ENCODE measurements around the gene ANKRD34A. TPM values are rescaled to one million over a fixed set of nuclear protein-coding genes. Genes with fewer than 3 reads are reported as not detected.
"Not testable (repeated sequence)": the region's sequence is repeated elsewhere in the genome, so short reads cannot be mapped to it uniquely, and the experiment has no call there.

The ANKRD34A gene
- polyA plus RNA-seq, 1 donor = 0.79 TPM

DNA sequence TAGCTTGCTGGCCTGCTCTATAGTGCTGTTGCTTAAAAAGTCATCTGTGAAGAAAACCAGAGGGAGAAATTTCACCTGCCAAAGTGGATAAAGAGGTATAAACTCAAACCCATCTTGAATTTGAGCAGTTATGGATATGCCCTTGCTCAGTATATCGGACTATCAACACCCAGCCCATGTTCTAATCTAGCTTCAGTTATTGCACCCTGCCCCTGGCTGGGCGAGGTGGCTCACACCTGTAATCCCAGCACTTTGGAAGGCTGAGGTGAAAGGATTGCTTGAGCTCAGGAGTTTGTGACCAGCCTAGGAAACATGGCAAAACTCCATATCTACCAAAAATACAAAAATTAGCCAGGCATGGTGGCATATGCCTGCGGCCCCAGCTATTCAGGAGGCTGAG, 19.8 kb downstream of the ANKRD34A start:
- H3K9me3 ChIP-seq (ENCODE audit: control insufficient read depth, low read depth, low read length) = no peaks in the 10 kb centered on the region
- peaks cover 8% of the 10 kb centered on the region for H3K36me3 ChIP-seq (ENCODE audit: control insufficient read depth, insufficient read depth, low read length)
- no CpG with 5 or more reads among the region's 3 CpGs for WGBS (ENCODE audit: insufficient coverage, low lambda C conversion rate)

GRCh38 chr1:145942871-145943270, 21.5 kb downstream of the ANKRD34A start:
- peaks cover 8% of the 10 kb centered on the region for H3K36me3 ChIP-seq (ENCODE audit: control insufficient read depth, insufficient read depth, low read length)
- H3K4me3 ChIP-seq (ENCODE audit: low read length) = no peak overlapping the region
- WGBS (ENCODE audit: insufficient coverage, low lambda C conversion rate) = 90% methylated on average over 2 of the region's 6 CpGs
- H3K27me3 ChIP-seq (ENCODE audit: control insufficient read depth, insufficient read depth, low read length) = no peaks in the 10 kb centered on the region
- no peaks in the 10 kb centered on the region for H3K4me1 ChIP-seq (ENCODE audit: control insufficient read depth, insufficient read depth, low read length)
- DNase-seq = no peak
- no peak overlapping the region for H3K27ac ChIP-seq (ENCODE audit: low read length)
- H3K9me3 ChIP-seq (ENCODE audit: control insufficient read depth, low read depth, low read length) = no peaks in the 10 kb centered on the region

More for the DNA sequence above, 19.8 kb downstream of the ANKRD34A start:
- DNase-seq = no peak
- Histone ChIP-seq H3K27me3 (ENCODE audit: control insufficient read depth, insufficient read depth, low read length) (no peaks in the 10 kb centered on the region), H3K4me3 (ENCODE audit: low read length) (no peak overlapping the region), H3K4me1 (ENCODE audit: control insufficient read depth, insufficient read depth, low read length) (no peaks in the 10 kb centered on the region), H3K27ac (ENCODE audit: low read length) (no peak overlapping the region)

GRCh38 chr1:145942405-145942804, 22.0 kb downstream of the ANKRD34A start:
- Histone ChIP-seq H3K4me3 (ENCODE audit: low read length) (no peak overlapping the region), H3K36me3 (ENCODE audit: control insufficient read depth, insufficient read depth, low read length) (peaks cover 8% of the 10 kb centered on the region), H3K9me3 (ENCODE audit: control insufficient read depth, low read depth, low read length) (no peaks in the 10 kb centered on the region), H3K27ac (ENCODE audit: low read length) (no peak overlapping the region), H3K27me3 (ENCODE audit: control insufficient read depth, insufficient read depth, low read length) (no peaks in the 10 kb centered on the region), H3K4me1 (ENCODE audit: control insufficient read depth, insufficient read depth, low read length) (no peaks in the 10 kb centered on the region)
- 83% methylated on average over 3 of the region's 4 CpGs for WGBS (ENCODE audit: insufficient coverage, low lambda C conversion rate)
- no peak for DNase-seq

GRCh38 chr1:145937436-145937835, 26.9 kb downstream of the ANKRD34A start:
- Histone ChIP-seq H3K36me3 (ENCODE audit: control insufficient read depth, insufficient read depth, low read length) (peaks cover 4% of the 10 kb centered on the region), H3K4me1 (ENCODE audit: control insufficient read depth, insufficient read depth, low read length) (peaks cover 4% of the 10 kb centered on the region), H3K27ac (ENCODE audit: low read length) (no peak overlapping the region), H3K27me3 (ENCODE audit: control insufficient read depth, insufficient read depth, low read length) (no peaks in the 10 kb centered on the region), H3K4me3 (ENCODE audit: low read length) (no peak overlapping the region), H3K9me3 (ENCODE audit: control insufficient read depth, low read depth, low read length) (no peaks in the 10 kb centered on the region)
- no CpG with 5 or more reads among the region's 1 CpG for WGBS (ENCODE audit: insufficient coverage, low lambda C conversion rate)
- no peak for DNase-seq

GRCh38 chr1:145936247-145936646, 28.1 kb downstream of the ANKRD34A start:
- peaks cover 4% of the 10 kb centered on the region for H3K4me1 ChIP-seq (ENCODE audit: control insufficient read depth, insufficient read depth, low read length)
- H3K27ac ChIP-seq (ENCODE audit: low read length) = no peak overlapping the region
- no peak overlapping the region for H3K4me3 ChIP-seq (ENCODE audit: low read length)
- H3K9me3 ChIP-seq (ENCODE audit: control insufficient read depth, low read depth, low read length) = no peaks in the 10 kb centered on the region
- peak in 1 of 2 donors; percentile 22 for DNase-seq
- H3K36me3 ChIP-seq (ENCODE audit: control insufficient read depth, insufficient read depth, low read length) = peaks cover 4% of the 10 kb centered on the region
- 47% methylated on average over 4 of the region's 8 CpGs for WGBS (ENCODE audit: insufficient coverage, low lambda C conversion rate)
- no peaks in the 10 kb centered on the region for H3K27me3 ChIP-seq (ENCODE audit: control insufficient read depth, insufficient read depth, low read length)

DNA sequence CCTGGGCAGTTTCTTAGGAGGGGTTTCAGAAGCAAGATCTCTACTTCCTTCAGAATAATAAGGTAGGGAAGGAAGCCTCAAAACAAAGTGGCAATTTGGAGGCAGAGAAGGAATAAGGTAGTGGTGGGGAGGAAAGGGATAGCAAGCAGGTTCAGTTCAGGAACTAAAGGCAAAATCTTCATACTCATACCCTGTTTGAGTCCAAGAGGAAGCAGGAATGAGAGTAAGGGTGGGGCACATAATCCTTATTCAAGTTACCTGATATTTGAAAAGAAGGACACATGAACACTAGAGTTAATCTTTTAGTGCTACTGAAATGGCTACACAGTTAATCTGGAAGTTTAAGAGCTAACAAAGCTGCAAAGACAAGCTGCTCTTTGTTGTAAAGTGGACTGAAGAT, 28.7 kb downstream of the ANKRD34A start:
- DNase-seq = no peak
- no peaks in the 10 kb centered on the region for H3K9me3 ChIP-seq (ENCODE audit: control insufficient read depth, low read depth, low read length)
- H3K27me3 ChIP-seq (ENCODE audit: control insufficient read depth, insufficient read depth, low read length) = no peaks in the 10 kb centered on the region
- no peak overlapping the region for H3K27ac ChIP-seq (ENCODE audit: low read length)
- peaks cover 4% of the 10 kb centered on the region for H3K4me1 ChIP-seq (ENCODE audit: control insufficient read depth, insufficient read depth, low read length)
- H3K36me3 ChIP-seq (ENCODE audit: control insufficient read depth, insufficient read depth, low read length) = peaks cover 4% of the 10 kb centered on the region
- no peak overlapping the region for H3K4me3 ChIP-seq (ENCODE audit: low read length)

GRCh38 chr1:145932522-145933009, 31.8 kb downstream of the ANKRD34A start:
- DNase-seq; H3K27me3 ChIP-seq (ENCODE audit: control insufficient read depth, insufficient read depth, low read length); H3K27ac ChIP-seq (ENCODE audit: low read length); H3K9me3 ChIP-seq (ENCODE audit: control insufficient read depth, low read depth, low read length); H3K4me1 ChIP-seq (ENCODE audit: control insufficient read depth, insufficient read depth, low read length); H3K4me3 ChIP-seq (ENCODE audit: low read length); H3K36me3 ChIP-seq (ENCODE audit: control insufficient read depth, insufficient read depth, low read length): not testable (repeated sequence)
- no CpG with 5 or more reads among the region's 9 CpGs for WGBS (ENCODE audit: insufficient coverage, low lambda C conversion rate)

GRCh38 chr1:145927916-145928643, 36.3 kb downstream of the ANKRD34A start:
- Histone ChIP-seq H3K27me3 (ENCODE audit: control insufficient read depth, insufficient read depth, low read length) (no peaks in the 10 kb centered on the region), H3K4me3 (ENCODE audit: low read length) (peak overlapping the region; percentile 87), H3K4me1 (ENCODE audit: control insufficient read depth, insufficient read depth, low read length) (peaks cover 2% of the 10 kb centered on the region), H3K36me3 (ENCODE audit: control insufficient read depth, insufficient read depth, low read length) (peaks cover 11% of the 10 kb centered on the region), H3K27ac (ENCODE audit: low read length) (peak overlapping the region; percentile 79), H3K9me3 (ENCODE audit: control insufficient read depth, low read depth, low read length) (no peaks in the 10 kb centered on the region)
- WGBS (ENCODE audit: insufficient coverage, low lambda C conversion rate) = 60% methylated on average over 2 of the region's 20 CpGs
- no peak for DNase-seq

GRCh38 chr1:145927063-145927886, 37.1 kb downstream of the ANKRD34A start, which contains the start of gene RBM8A:
Gene RBM8A, minus strand, starts transcription at chr1:145927484. Its CDS starts 58 bp downstream, at chr1:145927426.
- H3K9me3 ChIP-seq (ENCODE audit: control insufficient read depth, low read depth, low read length) = no peaks in the 10 kb centered on the region
- peaks cover 13% of the 10 kb centered on the region for H3K36me3 ChIP-seq (ENCODE audit: control insufficient read depth, insufficient read depth, low read length)
- no peaks in the 10 kb centered on the region for H3K27me3 ChIP-seq (ENCODE audit: control insufficient read depth, insufficient read depth, low read length)
- H3K27ac ChIP-seq (ENCODE audit: low read length) = peak within 1 kb of the TSS; percentile 79
- peaks cover 2% of the 10 kb centered on the region for H3K4me1 ChIP-seq (ENCODE audit: control insufficient read depth, insufficient read depth, low read length)
- DNase-seq = peak; percentile 99
- no CpG with 5 or more reads among the region's 41 CpGs for WGBS (ENCODE audit: insufficient coverage, low lambda C conversion rate)
- H3K4me3 ChIP-seq (ENCODE audit: low read length) = peak within 1 kb of the TSS; percentile 87

DNA sequence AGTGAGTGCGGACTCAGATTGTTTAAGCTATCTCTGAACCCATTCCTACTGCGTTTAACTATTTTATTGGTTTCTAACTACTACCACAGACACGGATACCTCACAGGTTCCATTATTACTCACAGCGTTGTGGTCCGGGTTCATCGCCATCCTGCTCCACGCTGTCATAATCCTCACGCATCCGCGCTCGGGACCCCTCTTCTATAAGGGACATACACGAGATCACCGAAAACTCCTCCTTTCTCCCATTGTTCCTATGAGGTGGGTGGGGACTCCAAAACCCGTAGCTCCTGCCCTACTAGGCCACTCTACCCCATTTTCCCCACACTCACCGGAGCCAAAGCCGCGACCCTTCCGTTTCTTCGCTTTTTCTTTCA, 37.7 kb downstream of the ANKRD34A start:
- Histone ChIP-seq H3K27me3 (ENCODE audit: control insufficient read depth, insufficient read depth, low read length) (no peaks in the 10 kb centered on the region), H3K36me3 (ENCODE audit: control insufficient read depth, insufficient read depth, low read length) (peaks cover 13% of the 10 kb centered on the region), H3K9me3 (ENCODE audit: control insufficient read depth, low read depth, low read length) (no peaks in the 10 kb centered on the region), H3K4me3 (ENCODE audit: low read length) (peak overlapping the region; percentile 87), H3K27ac (ENCODE audit: low read length) (peak overlapping the region; percentile 79), H3K4me1 (ENCODE audit: control insufficient read depth, insufficient read depth, low read length) (peaks cover 2% of the 10 kb centered on the region)
- DNase-seq = no peak
- 0% methylated on average over 4 of the region's 19 CpGs for WGBS (ENCODE audit: insufficient coverage, low lambda C conversion rate)

All from large intestine (tissue), 3 donors.